NCI-H460 (cell line): ENCODE measurements around the gene PRSS27. TPM values are rescaled to one million over a fixed set of nuclear protein-coding genes. Genes with fewer than 3 reads are reported as not detected.
"Not testable (repeated sequence)": the region's sequence is repeated elsewhere in the genome, so short reads cannot be mapped to it uniquely, and the experiment has no call there.

Source experiments
- DNase-seq: peaks from one replicate; pipeline ENCODE4 v3.0.0-alpha.2; 2016; ENCODE audit warnings: low read depth; ENCODE audit errors: extremely low read depth
- total RNA-seq: library from RNA; depleted of rRNA; stranded (reverse); fragments of >200 nt; shearing (Covaris generic); gene quantifications from 2 replicates; pipeline ENCODE4 v1.2.3, GENCODE V29; 2014

The PRSS27 gene
- total RNA-seq, 1 experiment from 2014 or later, result 3.0 TPM

DNA sequence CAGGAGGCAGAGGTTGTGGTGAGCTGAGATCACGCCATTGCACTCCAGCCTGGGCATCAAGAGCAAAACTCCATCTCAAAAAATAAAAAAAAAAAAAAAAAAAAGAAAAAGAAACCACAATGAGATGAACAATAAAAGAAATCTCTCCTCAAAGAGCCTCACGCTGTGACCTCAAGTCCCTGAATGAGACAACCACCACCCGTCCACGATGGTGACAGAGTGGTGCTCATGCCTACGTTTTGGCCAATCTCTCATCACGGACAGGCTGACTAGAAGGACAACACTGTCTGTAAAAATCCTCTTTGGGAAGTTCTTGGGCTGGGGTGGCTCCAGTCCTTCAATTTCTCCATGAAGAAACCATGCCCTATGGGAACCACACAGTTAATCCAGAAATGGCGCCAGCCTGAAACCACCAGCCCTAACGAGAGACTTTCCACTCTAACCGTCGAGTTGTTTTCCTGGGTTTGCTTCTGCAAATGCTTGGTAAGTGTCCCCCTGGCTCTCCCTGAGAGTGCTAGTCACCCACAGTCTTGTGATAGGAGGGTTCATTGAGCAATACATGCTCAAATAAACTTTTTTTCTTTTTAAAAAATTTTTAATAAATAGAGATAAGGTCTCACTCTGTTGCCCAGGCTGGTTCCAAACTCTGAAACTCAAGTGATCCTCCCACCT lies 15.0 kb upstream of the PRSS27 start:
- DNase-seq, result no peak

DNA sequence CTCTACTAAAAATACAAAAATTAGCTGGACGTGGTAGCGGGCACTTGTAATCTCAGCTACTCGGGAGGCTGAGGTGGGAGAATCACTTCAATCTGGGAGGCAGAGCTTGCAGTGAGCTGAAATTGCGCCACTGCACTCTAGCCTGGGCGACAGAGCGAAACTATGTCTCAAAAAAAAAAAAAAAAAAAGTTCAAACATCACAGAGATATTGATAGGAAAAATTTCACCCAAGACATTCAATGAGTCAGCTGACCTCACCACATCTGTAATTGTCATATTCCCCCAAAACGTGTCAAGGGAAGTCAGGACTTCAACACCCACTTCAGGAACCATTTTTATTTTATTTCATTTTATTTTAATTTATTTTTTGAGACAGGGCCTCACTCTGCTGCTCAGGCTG lies 8.0 kb upstream of the PRSS27 start:
- no peak for DNase-seq

DNA sequence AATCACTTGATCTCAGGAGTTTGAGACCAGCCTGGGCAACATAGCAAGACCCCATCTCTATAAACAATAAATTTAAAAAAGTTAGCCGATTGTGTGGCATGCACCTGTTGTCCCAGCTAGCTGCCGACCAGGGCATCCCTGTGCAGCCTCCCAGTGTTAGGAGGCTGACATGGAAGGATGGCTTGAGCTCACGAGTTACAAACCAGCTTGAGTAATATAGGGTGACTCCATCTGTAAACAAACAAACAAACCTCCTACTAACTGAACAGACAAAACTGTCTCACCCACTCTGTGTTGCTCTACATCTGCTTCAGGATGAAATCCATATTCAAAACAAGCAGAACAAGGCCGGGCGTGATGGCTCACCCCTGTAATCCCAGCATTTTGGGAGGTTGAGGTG lies 6.9 kb upstream of the PRSS27 start:
- no peak for DNase-seq

DNA sequence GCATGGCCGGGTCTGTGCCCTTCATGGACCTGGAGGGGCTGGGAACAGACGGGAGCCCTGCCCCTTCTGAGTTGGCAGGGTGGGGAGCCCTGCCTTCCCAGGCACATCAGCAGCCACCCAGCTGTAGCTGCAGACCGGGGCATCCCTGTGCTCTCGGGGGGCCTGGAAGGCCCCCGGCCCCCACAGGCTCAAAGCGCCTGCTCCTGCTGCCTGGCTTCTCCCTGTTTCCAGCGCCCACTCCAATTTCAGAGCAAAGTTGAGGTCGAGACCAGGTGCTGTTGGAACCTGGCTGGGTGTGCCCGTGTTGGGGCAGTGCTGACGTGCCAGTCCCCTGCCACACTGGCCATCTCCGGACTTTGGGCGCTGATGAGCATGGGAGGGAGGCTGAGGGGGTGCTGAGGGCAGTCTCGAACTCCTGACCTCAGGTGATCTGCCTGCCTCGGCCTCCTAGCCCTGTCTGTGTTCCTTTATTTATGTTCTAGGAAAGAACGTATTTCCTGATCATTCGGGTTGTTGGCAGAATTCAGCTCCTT lies 4.9 kb upstream of the PRSS27 start:
- no peak for DNase-seq

DNA sequence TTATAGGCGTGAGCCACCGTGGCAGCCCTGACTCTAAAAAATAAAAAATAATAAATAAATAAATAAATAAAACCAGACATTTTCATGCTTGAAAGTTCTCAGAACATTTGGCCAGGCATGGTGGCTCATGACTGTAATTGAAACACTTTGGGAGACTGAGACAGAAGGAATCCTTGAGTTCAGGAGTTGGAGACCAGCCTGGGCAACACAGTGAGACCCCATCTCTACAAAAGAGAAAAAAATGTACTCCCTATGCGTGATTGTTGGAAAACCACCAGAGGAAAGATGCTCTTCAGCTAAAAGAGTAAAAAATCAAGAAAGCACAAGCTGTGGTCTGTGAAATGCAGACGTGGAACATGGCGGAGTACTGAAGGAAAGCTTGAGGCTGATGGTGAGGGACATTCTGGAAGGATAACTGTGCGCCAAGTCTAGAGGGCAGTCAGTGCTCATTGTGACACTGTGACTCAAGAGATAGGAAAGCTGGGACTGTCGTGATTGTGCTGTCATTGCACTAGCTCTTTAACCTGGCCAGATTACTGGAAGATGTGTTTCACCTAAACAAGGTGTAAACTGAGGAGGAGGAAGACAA lies 4.2 kb upstream of the PRSS27 start:
- no peak for DNase-seq

DNA sequence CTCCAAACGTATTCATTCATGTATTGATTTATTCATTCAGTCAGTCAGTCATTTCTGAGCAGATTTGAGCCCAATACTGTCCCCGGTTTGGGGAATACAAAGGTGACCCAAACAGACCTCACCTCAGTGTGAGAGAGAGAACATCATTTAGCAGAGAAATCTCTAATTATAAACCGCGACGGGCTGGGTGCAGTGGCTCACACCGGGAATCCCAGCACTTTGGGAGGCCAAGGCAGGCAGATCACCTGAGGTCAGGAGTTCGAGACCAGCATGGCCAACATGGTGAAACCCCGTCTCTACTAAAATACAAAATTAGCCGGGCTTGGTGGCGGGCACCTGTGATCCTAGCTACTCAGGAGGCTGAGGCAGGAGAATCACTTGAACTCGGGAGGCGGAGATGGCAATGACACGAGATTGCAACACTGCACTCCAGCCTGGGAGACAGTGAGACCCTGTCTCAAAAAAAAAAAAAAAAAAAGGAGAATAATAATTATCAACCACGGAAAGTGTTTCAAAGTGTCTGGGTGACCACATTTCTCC lies 1.7 kb upstream of the PRSS27 start:
- not testable (repeated sequence) for DNase-seq

DNA sequence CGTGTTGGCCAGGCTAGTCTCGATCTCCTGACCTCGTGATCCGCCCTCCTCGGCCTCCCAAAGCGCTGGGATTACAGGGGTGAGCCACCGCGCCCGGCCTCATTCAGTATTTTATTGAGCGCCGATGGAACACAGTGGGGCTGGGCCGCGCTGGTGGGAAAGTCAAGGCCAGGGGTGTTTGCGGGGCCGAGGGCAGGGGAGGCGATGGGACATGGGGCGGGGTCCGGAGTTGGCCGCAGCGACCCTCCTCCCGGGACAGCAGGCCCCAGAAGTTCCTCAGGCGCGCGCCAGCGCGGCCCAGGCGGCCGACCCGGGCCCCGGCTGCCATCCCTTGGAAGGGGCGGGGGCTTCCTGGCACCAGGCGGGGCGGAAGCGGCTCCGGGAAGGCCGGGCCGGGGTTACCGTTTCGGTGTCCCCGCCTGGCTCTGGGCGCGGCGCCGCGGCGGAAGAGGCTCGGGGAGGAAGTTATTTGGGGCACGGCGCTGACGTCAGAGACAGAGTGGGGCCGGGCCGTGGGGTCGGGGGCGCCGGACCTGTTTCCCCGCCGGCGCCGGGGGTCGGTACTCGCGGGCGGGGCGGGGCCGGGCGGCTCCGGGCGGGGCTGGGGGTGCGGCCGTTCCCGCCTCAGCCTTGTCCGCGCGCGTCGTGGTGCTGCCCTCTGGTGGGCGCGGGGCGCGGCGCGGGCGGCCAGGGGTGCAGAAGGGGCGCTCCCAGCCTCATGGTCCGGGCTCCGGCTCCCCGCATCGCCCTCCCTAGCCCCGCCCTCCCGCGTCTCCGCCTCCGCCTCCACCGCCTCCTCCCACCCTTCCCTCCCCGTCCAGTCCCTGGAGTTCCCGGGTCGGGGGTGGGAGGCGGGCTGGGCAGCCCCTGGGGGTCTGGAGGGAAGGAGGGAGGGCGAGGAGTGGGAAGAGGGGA lies 952 bp upstream of the PRSS27 start:
- peak; percentile 85 for DNase-seq

DNA sequence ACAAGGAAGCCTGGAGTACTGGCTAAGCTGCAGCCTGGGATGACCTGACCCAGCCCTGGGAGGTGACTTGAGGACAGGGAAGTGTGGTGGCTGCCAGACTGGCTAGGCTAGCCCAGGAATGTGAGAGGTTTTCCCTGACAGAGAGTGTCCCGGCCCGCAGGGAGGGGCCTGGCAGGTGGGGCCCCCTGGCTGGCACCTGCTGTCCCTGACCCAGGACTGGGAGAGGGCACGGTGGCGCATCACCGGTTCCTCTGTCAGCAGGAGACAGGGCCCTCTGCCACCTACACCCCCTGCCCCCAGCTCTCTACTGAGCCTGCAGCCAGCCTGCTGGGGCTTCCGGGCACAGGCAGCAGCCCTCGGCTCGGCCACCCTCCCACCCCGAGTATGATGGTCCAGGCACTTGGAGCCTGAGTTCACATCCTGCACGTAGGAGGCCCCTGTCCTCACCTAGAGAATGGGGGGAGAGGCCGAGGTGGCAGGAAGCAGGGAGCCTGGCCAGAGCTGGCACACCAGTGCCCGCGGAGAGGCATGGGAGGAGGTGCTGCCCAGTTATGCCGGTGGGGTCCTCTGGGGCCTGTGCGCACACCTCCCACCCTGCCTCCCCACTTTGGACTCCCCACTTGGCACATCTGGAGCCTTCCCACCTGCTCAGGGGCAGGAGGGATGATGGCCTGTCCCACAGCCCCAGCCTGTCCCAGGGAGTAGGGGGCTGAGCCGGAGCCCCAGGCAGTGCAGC lies 528 bp downstream of the PRSS27 start:
- DNase-seq, result no peak

DNA sequence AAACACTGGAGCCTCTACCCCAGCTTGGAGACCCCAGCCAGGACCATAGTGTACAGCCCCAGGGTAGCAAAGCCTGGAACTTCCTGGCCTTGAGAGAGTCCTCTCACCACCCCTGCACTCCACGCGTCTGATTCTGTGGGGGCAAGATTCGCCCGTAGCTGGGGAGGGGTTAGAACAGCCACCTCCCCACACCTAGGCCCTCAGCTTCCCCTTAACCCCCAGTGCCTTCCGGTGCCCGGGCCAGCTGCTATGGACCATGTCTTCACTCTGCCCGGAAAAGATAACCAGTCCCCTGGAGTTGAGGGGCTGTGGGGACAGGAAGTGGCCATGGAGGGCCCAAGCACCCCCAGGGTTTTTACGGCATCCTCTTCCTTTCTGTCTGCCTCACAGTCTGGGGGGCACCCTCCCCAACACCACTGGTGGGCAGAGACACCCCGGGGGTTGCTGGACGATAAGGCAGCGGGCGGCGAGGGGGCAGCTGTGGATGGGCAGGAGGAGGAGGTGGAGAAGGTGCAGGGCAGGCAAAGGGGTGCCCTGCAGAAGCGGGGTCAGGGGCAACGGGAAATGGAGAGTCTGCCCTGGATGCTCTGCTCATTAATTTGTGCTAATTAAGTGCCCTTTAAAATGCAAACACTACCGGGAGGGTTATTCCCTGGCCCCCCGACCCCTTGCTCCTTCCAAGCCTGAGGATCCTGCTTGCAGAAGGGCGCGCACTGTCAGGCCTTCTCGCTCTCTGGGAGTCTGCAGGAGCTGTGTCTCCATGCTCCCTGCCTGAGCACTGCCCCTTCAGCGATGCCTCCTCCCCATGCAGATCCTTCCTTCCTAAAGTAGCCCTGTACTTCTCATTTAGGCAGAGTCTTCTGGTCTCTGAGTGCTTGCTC lies 2.4 kb downstream of the PRSS27 start:
- DNase-seq, result no peak

DNA sequence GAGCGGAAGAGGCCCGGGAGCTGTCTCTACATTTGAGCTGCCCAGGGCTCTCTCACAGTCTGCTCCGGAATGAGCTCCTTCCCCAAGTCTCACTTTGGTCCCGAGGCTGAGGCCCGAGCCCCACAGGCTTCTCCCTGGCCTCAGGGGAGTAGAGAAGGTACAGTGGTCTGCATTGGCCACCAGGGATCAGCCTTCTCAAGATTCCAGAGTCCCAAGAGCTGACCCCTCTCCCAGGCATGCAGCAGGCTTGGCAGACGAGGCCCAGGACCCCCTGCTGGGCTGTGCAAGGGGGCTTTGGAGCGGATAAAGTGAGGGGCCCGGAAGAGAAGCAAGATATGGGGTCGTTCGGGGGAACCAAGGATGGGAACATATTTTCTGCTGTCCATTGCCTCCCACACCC lies 3.1 kb downstream of the PRSS27 start:
- no peak for DNase-seq

DNA sequence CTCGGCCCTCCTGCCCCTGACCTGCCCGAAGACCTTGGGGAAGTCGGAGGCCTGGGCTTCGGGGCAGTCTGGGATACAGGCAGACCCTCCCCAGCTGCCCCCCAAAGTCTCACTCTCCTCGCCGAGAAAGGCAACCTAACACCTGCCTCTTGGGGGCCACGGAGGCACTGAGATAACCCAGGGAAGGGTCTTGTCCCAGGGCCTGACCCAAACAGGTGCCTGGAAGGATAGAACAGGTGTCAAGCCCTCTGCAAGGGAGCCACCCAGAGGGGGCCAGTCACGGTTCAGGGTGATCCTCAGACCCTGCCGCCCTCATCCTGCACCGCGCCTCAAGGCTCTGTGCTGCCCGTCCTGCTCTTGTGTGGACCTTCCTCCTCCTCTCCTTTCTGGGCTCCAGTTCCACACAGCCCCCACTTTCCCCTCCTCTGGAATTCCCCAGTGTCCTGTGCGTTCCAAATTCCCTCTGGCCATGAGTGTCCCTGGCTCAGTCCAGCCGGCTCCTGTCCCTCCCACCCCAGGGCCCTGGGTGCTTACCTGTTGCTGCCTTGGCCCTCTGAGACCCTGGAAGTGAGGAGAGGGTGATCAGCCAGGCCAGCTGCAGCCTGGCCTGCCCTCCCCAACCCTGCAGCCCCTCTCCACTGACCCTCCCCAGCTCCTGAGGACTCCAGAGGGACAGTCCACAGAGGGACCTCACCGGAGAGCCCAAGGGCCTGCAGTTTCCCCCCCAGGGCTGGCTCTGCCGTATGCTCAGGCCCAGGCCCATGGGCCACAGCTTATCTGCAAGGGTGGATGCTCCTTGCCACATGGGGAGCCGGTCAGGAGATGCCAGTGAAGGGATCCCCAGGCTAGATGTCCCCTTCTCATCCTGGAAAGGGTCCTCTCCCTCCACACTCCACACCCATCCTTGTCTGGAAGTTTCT lies 3.8 kb downstream of the PRSS27 start:
- no peak for DNase-seq

DNA sequence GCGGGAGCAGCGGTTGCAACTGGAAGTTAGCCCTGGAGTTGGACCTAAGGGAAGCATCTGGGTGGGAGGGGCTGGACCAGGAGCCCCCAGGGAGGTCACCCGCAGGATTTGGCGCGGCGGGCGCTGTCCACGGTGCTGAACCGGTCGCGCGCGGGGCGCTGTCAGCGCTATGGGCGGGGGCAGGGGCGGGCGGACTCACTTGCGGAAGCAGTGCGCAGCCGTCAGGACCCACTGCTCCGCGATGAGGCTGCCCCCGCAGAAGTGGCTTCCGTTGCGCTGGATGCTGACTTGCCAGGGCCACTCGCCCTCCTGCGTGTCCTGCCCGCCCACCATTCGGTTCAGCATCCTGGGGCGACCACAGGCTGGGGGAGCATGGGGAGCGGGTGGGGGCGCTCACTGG lies 4.5 kb downstream of the PRSS27 start:
- DNase-seq, result peak; percentile 9

DNA sequence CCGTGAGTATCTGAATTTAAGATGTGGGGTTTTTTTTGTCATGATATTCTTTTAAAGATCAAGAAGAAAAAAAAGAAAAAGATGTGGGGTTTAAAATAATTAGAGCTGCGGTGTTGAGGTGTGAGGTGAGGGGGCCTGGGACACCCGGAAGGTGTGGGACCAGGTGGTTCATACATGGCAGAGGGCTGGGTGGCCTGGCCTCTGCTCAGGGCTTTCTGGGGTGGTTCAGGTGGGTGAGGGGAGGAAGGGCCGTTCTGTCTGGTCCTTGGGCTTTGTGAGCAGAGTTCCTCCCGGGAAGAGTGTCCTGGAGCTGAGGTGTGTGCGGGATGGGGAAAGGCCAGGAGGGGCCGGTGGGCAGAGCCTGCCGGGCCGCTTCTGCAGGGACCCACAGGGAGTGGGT lies 5.0 kb downstream of the PRSS27 start:
- DNase-seq, result no peak

DNA sequence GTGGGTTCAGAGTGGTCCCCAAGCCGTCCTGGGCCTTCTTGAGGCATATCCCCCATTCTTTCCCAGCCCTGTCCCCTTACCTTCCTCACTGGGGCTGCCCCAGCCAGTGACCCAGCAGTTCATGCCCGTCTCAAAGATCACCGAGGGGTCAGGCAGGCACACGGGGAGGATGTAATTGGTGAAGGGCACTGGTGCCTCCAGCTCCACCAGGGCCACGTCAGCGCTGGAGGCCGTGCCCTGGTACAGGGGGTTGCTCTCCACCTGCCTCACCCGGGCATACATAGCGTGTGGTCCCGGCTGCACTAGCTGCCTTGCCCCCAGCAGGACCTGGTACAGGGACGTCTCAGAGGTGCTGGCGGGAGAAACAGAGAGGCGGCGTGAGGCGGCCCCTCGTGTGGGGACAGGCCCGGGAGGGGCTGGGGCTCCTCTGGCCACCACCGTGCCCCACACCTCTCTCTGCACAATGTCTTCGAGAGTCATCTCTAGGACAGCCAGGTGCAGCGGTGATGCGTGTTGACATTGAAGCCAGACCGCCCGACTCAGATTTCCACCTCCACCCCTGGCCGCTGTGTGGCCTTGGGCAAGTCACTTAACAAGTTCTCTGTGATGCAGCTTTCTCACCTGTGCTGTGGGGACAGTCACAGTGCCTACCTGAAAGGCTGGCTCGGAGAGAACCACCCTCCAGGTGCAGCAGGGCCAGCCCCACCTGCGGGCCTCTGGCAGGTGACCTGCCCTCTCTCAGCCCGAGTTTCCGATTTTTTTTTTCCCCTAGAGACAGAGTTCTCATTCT lies 5.8 kb downstream of the PRSS27 start:
- DNase-seq, result no peak

DNA sequence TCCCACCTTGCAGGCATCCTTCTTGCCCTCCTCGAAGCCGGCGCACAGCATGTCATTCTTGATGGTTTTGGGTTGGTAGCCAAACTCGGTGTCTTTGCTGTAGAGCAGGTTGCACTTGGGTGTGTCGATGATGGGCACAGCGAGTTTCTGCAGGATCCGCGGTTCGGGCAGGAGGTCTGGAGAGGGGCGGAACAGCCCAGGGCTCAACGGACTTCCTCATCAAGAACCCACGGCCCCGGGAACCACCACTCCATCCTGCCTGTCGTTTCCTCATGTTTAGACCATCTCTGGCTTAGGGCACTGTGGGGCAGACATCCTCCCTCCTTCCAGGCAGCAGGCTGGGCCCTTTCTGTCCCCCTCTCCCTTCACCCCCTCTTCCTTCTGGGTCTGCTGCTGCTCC lies 6.5 kb downstream of the PRSS27 start:
- DNase-seq, result no peak

DNA sequence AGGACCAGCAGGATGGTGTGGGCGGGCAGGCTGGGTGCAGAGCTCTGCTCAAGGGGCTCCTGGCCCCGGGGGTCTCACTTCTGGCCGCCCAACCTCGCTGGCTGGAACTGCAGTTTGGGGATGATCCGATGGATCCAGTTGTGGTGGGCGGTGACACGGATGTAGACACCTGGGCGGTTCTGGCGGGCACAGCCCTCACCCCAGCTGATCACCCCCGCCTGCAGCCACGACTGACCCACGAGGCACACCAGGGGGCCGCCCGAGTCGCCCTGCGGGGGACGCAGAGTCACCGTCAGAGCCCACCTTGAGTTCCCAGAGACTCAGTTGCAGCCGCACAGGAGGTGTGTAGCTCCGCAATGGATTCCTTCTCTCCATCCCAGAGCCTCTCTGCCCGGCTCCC lies 7.5 kb downstream of the PRSS27 start:
- DNase-seq, result no peak

DNA sequence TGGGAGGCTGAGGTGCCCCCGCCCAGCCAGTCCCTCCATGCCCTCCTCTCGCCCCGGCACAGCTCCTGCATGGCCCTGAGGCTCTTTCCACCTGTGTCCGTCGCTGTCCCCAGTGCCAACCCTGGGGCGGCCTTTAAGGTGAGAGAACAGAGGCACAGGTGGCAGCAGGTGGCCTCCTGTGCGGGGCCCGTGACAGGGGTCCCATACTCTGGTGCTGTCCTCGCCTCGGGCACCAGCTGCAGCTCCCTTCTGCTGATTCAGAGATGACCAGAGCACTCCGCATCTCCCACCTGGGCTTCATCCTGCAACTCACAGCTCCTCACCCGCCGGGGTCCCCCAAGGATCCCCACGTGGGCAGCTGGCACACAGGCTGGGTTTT lies 8.0 kb downstream of the PRSS27 start:
- no peak for DNase-seq
